Immature natural killer cell (primary cell): ENCODE data around the gene MOB2. TPM values are rescaled to one million over a fixed set of nuclear protein-coding genes. Genes with fewer than 3 reads are reported as not detected.

Experiments used
- DNase-seq, 3 donors: peaks; one replicate each; pipeline ENCODE4 v3.0.0; 2022; ENCODE audit warnings: mixed read lengths in 1 of 3
- H3K27ac Mint-ChIP-seq, 6 donors: one replicate each; pipeline ENCODE4 v1.8.0; 2020; ENCODE audit warnings: mixed read lengths in 6 of 6, mild to moderate bottlenecking in 5 of 6, inconsistent platforms in 4 of 6, moderate library complexity in 3 of 6
- H3K27me3 Mint-ChIP-seq, 3 donors: one replicate each; pipeline ENCODE4 v1.8.0; 2020 to 2021; ENCODE audit warnings: low read depth in 3 of 3, mild to moderate bottlenecking in 3 of 3, mixed read lengths in 3 of 3, moderate library complexity in 3 of 3, inconsistent platforms in 1 of 3
- H3K36me3 Mint-ChIP-seq, 3 donors: one replicate each; pipeline ENCODE4 v1.8.0; 2020; ENCODE audit warnings: mixed read lengths in 3 of 3, inconsistent platforms in 2 of 3, mild to moderate bottlenecking in 2 of 3
- H3K4me1 Mint-ChIP-seq, 2 donors: one replicate each; pipeline ENCODE4 v1.8.0; 2020; ENCODE audit warnings: inconsistent platforms in 2 of 2, mild to moderate bottlenecking in 2 of 2, mixed read lengths in 2 of 2, moderate library complexity in 1 of 2
- H3K4me3 Mint-ChIP-seq, 5 donors: one replicate each; pipeline ENCODE4 v1.8.0; 2020; ENCODE audit warnings: mild to moderate bottlenecking in 5 of 5, mixed read lengths in 5 of 5, inconsistent platforms in 3 of 5, moderate library complexity in 3 of 5
- H3K9me3 Mint-ChIP-seq, 6 donors: one replicate each; pipeline ENCODE4 v1.8.0; 2020; ENCODE audit warnings: mild to moderate bottlenecking in 6 of 6, mixed read lengths in 6 of 6, inconsistent platforms in 4 of 6, moderate library complexity in 3 of 6
- polyA plus RNA-seq, 3 donors: library from polyadenylated mRNA; unstranded; fragments of 300-500 nt; fragmentation: Illumina TruSeq; gene quantifications; one replicate each; pipeline ENCODE4 v1.2.3, GENCODE V29; 2021

Gene MOB2
- polyA plus RNA-seq, 3 donors from 2014 or later: 43.7 to 70.9 (median 68.8) TPM

DNA sequence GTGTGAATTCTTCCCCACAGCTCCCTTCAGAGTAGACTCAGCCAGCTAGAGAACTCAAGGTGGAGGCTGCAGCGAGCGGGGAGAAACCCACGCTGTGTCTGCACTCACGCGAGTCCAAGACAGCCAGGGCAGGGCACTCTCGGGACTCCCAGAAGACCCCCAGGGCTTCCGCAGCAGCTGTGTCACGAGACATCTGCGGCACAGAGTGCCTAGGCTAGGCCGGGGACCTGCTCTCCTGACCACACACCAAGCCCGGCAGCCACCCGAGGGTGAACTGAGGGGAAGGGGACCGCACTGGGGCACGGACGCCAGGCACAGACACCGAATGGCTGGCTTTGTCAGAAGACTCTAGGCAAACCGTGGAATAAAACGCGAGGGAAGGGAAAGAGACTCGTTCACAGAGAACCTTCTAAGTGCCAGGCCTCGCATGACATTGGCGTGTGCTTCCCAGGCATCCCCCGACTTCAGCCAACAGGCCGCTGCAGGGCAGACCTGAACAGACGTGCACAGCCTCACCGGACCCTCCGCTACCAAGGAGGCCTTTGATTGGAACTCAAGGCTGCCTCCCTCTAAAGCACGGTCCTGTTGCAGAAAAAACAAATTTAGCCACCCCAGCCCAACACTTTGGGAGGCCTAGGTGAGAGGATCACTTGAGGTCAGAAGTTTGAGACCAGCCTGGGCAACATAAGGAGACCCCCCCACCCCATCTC is 18.2 kb upstream of the MOB2 start:
- no peak for DNase-seq
- peak overlapping the region in 1 of 6 donors; percentile 29 for H3K27ac Mint-ChIP-seq
- no peaks in the 10 kb centered on the region for H3K9me3 Mint-ChIP-seq
- peaks cover 54 to 77% of the 10 kb centered on the region in 2 donors for H3K4me1 Mint-ChIP-seq
- H3K36me3 Mint-ChIP-seq: no peaks in the 10 kb centered on the region
- H3K4me3 Mint-ChIP-seq: no peak overlapping the region
- peaks cover 0 to 4% (median 4%) of the 10 kb centered on the region in 3 donors for H3K27me3 Mint-ChIP-seq

DNA sequence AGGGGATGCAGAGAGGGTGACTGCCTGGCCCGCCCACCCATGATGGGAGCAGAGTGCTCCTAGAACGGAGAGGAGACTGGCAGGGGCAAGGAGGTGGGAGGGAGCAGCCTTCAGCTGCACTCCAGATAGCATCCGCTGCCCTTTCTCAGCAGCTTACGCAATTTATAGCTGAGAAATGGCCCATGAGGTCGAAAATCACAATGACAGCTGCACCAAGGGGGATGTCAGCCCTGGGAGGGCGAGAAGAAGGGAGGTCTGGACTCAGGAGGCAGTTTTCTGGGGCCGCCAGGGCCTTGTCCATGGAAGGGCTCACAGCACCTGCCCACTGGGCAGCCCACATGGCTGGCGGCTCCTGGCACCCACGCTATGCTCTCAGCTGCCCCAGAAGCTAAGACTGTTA is 17.6 kb upstream of the MOB2 start:
- Mint-ChIP-seq H3K9me3 (no peaks in the 10 kb centered on the region), H3K4me3 (no peak overlapping the region), H3K4me1 (peaks cover 50 to 73% of the 10 kb centered on the region in 2 donors)

DNA sequence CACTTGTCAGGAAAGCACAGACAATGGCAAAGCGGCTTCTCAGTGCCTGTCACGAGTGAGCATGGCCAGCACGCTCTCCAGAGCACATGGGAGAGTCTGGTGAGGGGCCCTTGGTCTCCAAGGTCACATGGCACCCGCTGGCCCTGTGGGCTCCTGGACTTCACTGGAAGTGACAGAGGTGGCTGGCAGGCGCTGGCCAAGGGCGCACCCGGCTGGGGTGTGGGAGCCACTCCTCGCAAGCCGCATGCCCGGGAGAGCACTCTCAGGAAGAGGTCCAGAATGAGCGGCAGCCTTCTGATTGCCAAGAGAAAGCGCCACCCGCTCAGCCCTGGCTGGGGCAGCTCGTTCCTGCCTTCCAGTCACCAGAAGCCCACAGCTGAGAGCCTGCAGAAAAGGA is 17.1 kb upstream of the MOB2 start:
- Mint-ChIP-seq H3K4me1 (peaks cover 51 to 73% of the 10 kb centered on the region in 2 donors), H3K36me3 (peaks cover 4 to 5% (median 5%) of the 10 kb centered on the region in 3 donors), H3K9me3 (no peaks in the 10 kb centered on the region), H3K27ac (peak overlapping the region in 2 of 6 donors; percentile 24 to 55), H3K4me3 (no peak overlapping the region), H3K27me3 (peaks cover 0 to 6% (median 4%) of the 10 kb centered on the region in 3 donors)
- no peak for DNase-seq

More for the DNA sequence above, 17.6 kb upstream of the MOB2 start:
- DNase-seq: no peak
- Mint-ChIP-seq H3K36me3 (peaks cover 0 to under 1% (median under 1%) of the 10 kb centered on the region in 3 donors), H3K27me3 (peaks cover 0 to 4% (median 3%) of the 10 kb centered on the region in 3 donors), H3K27ac (peak overlapping the region in 2 of 6 donors; percentile 4 to 55)

DNA sequence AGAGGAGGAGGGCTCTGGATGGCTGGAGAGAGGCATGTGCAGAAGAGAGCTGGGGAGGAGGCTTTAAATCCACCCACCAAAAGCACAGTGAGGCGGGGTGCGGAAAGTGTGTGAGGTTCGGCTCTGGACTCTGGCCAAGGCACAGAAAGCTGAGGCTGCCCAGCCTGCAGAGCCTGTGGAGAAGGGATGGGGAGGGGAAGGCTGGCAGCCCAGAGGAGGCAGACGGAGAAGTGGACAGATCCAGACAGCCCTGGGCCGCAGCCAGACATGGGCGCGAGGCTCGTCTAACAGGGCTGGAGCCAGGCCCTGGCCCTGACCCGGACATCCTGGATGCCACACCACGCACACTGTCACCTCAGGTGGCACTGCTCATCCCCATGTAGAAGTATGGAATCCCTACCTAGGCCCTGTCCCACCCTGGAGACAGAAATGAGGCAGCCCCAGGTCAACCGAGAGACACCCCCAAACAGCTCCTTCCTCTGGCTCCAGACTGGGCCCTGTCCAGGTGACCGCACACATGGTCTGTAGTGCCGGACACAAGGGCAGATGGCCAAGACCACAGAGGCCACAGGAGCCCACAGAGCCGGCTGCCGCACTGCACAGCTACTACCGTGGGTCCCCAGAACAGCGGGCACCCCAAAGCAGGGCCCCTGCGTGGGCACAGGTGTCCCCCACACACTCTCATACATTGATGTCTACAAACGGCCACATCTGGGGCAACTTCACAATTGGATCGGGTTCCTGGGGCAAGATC is 16.6 kb upstream of the MOB2 start:
- Mint-ChIP-seq H3K4me1 (peaks cover 56 to 76% of the 10 kb centered on the region in 2 donors), H3K4me3 (no peak overlapping the region)

DNA sequence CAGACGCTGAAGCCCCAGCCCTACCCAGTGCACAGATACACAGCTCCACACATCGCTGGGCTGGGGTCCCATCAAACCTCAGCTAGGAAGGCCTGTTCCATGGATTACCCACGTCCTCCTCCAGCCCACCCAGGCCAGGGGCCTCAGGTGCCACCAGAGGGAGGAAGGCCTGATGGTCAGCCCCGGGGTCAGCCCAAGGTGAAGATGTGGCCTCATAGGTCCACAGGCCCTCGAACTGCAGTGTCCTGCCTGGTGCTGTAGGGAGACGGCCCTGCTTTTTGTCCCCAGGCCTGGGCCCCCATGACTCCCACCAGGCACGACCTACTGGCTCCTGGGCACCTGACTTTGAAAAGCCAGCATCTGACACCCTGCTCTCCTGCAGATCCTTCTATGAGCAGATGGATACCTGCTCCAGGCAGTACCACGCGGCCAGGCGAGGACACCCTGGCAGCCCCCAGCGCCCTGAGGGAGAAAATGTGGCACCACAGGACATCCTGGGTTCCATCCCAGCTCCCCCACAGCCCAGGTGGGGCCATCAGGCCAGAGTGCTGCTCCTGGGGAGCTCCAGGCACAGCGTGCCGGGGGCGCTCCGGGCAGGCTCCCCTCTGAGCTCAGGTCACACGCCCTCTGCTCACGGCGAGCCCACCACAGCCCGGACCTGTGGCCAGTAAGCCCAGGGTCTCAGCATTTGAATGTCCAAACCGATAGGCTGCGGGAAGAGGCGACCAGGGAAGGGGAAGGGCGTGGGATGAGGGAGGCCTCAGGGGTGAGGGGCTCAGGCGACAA is 15.8 kb upstream of the MOB2 start:
- Mint-ChIP-seq H3K27me3 (peaks cover 0 to 8% (median 4%) of the 10 kb centered on the region in 3 donors), H3K36me3 (peaks cover 4 to 6% (median 5%) of the 10 kb centered on the region in 3 donors), H3K4me3 (no peak overlapping the region), H3K4me1 (peaks cover 57 to 76% of the 10 kb centered on the region in 2 donors), H3K9me3 (no peaks in the 10 kb centered on the region), H3K27ac (no peak overlapping the region)
- DNase-seq: no peak

More for the DNA sequence above, 16.6 kb upstream of the MOB2 start:
- Mint-ChIP-seq H3K27ac (peak overlapping the region in 2 of 6 donors; percentile 24 to 34), H3K9me3 (no peaks in the 10 kb centered on the region), H3K27me3 (peaks cover 0 to 8% (median 4%) of the 10 kb centered on the region in 3 donors), H3K36me3 (peaks cover 4 to 6% (median 5%) of the 10 kb centered on the region in 3 donors)
- DNase-seq: no peak

DNA sequence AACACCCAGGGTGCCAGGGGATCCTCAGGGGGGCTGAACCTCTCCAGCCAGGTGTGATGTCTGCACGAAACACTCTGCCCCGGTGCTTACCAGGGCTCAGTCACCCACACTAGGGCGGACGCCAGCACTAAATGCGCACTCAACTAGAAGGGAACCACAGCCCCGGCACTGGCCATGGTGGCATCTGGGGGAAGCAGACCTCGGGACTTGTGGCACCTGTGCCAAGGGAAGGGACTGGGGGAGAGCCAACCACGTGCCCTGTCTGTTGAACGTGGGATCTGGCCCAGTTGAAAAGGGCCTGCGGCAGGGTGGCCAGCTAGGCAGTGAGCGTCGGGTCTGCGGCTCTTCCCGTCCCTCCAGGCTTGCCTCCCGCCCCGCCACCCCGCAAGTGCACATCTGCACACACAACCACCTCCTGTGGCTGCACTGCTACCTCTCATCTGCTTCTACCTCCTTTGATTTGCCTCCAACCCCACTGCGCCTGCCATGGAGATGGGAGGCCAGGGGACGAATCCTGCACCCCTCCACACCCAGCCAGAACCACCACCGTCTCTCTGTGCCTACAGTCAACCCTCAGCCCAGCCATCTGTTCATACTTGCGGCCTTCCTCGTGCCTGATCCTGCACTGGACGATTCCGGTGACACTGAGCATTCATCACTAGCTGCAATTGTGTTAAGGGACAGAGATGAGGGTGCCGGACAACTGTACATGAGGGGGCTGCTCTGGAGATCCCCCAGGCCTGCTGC is 15.0 kb upstream of the MOB2 start:
- Mint-ChIP-seq H3K9me3 (no peaks in the 10 kb centered on the region), H3K4me3 (no peak overlapping the region), H3K4me1 (peaks cover 59 to 76% of the 10 kb centered on the region in 2 donors), H3K27ac (peak overlapping the region in 4 of 6 donors; percentile 2 to 81 (median 72)), H3K36me3 (peaks cover 4 to 6% (median 5%) of the 10 kb centered on the region in 3 donors), H3K27me3 (peaks cover 0 to 6% (median 4%) of the 10 kb centered on the region in 3 donors)
- DNase-seq: no peak

DNA sequence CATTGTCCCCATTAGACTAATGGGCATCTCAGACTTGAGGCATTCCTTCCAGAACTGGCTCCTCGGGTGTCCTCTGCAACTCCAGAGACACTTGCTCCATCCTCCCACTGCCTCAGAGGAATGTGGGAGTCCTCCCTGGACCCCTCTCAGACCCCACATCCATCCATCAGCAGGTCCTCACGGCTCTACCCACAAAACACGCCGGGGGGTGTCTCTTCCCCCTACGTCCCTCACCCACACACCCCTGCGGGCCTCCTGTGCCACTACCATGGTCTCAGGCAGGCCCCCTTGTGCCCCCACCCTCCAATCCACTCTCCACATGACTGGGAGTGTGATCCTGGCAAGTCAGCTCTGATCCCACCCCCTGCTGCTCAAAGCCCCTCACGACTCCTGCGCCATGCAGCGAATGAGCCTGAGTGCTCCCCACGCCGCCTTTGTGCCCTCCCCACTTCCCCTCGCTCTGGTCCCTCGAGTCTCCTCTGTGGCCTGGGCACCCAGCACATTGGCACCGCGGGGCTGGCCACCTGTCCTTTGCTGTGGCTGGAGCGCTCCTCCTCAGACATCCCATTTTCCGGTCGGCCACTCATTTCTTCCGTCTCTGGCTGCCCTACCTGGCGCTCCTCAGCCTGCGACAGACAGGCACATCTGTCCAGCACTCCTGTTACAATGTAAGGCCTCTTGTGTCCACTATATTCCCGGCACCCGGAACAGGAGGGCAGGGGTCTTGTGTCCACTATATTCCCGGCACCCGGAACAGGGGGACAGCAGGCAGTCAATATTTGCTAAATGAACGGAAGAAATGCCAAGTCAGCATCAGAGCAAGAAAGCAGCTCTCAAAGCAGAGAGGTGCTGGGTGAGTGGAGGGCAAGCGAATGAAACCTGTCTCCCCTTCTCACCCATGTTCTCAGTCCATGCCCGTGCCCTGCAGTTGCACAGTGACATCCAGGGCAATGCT is 14.2 kb upstream of the MOB2 start:
- peaks cover 0 to 6% (median 2%) of the 10 kb centered on the region in 3 donors for H3K27me3 Mint-ChIP-seq
- peak overlapping the region in 3 of 6 donors; percentile 16 to 64 (median 17) for H3K27ac Mint-ChIP-seq
- no peak overlapping the region for H3K4me3 Mint-ChIP-seq
- peaks cover 62 to 79% of the 10 kb centered on the region in 2 donors for H3K4me1 Mint-ChIP-seq
- H3K9me3 Mint-ChIP-seq: no peaks in the 10 kb centered on the region
- peaks cover 4 to 6% (median 5%) of the 10 kb centered on the region in 3 donors for H3K36me3 Mint-ChIP-seq
- DNase-seq: no peak

DNA sequence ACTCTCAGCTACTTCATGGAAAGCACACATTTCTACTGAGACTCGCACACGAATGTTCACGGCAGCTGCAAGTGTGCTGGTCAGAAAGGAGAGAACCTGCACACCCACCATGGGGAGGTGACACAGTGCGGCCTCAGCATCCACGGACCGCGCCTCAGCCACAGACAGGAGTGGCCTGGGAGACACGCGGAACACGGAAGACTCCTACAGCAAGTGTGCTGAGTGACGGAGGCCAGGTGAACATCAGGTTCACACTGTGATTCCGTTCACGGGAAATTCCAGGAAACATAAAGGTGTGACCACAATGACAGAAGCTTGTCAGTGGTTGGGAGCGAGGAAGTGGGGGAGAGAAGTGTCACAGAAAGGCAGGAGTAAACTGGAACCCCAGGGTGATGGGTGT is 13.3 kb upstream of the MOB2 start:
- no peak for DNase-seq
- Mint-ChIP-seq H3K4me1 (peaks cover 64 to 76% of the 10 kb centered on the region in 2 donors), H3K4me3 (no peak overlapping the region), H3K36me3 (peaks cover 4 to 6% (median 5%) of the 10 kb centered on the region in 3 donors), H3K27ac (peak overlapping the region in 1 of 6 donors; percentile 2), H3K9me3 (no peaks in the 10 kb centered on the region), H3K27me3 (peaks cover 0 to 6% (median 2%) of the 10 kb centered on the region in 3 donors)

DNA sequence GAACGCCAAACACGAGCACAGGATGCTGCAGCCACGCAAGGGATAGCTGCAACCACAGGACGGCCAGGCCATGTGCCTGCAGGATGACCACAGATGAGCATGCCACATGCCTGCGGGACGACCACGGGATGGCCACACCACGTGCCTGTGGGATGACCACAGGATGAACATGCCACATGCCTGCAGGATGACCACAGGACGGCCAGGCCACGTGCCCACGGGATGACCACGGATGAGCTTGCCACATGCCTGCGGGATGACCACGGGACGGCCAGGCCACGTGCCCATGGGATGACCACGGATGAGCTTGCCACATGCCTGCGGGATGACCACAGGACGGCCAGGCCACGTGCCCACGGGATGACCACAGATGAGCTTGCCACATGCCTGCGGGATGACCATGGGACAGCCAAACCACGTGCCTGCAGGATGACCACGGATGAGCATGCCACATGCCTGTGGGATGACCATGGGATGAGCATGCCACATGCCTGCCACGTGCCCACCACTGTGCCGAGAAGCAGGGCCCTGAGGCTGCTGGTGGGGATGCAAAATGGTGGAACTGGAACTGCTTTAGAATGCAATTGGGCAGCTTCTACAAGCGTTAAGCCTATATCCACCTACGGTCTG is 12.8 kb upstream of the MOB2 start:
- H3K9me3 Mint-ChIP-seq: no peaks in the 10 kb centered on the region
- H3K4me1 Mint-ChIP-seq: peaks cover 65 to 76% of the 10 kb centered on the region in 2 donors
- peak overlapping the region in 3 of 6 donors; percentile 46 to 55 (median 53) for H3K27ac Mint-ChIP-seq

DNA sequence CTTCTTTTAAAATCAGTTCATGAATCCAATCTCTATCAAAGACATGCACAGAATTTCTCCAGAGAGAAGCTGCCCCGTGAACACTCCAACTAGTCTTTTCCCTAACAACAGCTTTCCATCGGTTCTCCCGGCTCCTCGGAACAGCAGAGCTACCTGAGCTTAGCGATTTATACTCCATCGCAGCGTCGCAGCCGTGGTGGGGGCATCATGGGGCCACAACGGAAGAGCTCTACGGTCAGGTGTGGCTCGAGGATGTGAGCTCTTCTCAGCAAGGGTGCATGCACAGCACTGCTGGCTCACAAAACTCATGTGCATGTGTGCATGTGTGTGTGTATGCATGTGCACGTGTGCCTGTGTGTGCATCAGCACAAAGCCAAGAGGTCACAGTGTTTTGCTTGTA is 11.7 kb upstream of the MOB2 start:
- Mint-ChIP-seq H3K9me3 (no peaks in the 10 kb centered on the region), H3K4me3 (no peak overlapping the region), H3K27ac (peak overlapping the region in 2 of 6 donors; percentile 18 to 41), H3K4me1 (peaks cover 73 to 77% of the 10 kb centered on the region in 2 donors), H3K36me3 (peaks cover 4 to 6% (median 5%) of the 10 kb centered on the region in 3 donors), H3K27me3 (peaks cover 0 to 5% (median 2%) of the 10 kb centered on the region in 3 donors)
- no peak for DNase-seq

More for the DNA sequence above, 12.8 kb upstream of the MOB2 start:
- Mint-ChIP-seq H3K27me3 (peaks cover 0 to 6% (median 2%) of the 10 kb centered on the region in 3 donors), H3K36me3 (peaks cover 4 to 6% (median 5%) of the 10 kb centered on the region in 3 donors), H3K4me3 (no peak overlapping the region)
- no peak for DNase-seq

DNA sequence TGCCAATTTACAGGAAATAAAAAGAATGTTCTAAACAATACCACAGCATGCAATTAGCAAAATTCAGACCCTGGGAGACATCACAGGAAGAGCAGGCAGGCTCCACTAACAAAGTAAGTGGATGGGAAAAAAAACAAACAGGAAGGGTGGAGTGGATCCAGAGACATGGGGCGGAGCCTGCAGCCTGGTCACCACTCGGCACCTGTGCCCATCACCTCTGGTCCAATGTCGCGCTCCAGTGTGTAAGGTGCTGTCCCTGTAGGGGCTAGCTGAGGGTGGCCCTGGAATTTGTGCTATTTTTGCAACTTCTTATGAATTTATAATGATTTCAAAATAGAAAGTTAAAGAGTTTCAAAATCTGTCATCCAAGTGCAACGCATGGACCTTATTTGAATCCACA is 11.0 kb upstream of the MOB2 start:
- H3K27me3 Mint-ChIP-seq: peaks cover 0 to 5% (median 0%) of the 10 kb centered on the region in 3 donors
- H3K27ac Mint-ChIP-seq: peak overlapping the region in 4 of 6 donors; percentile 7 to 41 (median 30)
- no peak for DNase-seq
- peaks cover 77 to 84% of the 10 kb centered on the region in 2 donors for H3K4me1 Mint-ChIP-seq
- H3K9me3 Mint-ChIP-seq: no peaks in the 10 kb centered on the region
- peaks cover 4 to 6% (median 5%) of the 10 kb centered on the region in 3 donors for H3K36me3 Mint-ChIP-seq
- H3K4me3 Mint-ChIP-seq: no peak overlapping the region
